HG03097 (cell line): ENCODE data around the gene NEK4.
"Not testable (repeated sequence)": the region's sequence is repeated elsewhere in the genome, so short reads cannot be mapped to it uniquely, and the experiment has no call there.

ENCODE experiments used
- ATAC-seq: cut with Tn5 transposase; IDR thresholded peaks from one replicate; pipeline ENCODE4 v1.9.1; 2021; ENCODE audit not compliant: unreplicated experiment, low FRiP score

Gene NEK4

DNA sequence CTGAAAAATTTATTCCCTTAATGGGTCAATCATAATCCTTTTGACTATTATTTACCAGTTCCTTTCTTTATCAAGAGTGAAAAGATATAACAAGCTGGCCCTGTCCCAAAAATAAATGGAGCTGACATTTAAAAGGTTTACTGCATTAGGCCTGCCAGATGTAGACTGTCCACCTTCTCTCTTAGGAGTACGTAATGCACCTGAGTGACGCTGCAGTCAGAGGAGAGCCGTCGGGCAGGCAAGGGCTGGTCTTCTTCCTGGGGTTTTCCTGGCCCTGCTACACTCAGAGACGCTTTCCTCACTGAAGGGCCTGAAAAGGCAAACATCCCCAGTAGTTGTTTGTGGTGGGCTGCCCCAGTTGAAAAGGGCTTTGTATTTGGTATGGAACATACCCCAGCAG lies 27.6 kb downstream of the NEK4 start:
- no peak for ATAC-seq

DNA sequence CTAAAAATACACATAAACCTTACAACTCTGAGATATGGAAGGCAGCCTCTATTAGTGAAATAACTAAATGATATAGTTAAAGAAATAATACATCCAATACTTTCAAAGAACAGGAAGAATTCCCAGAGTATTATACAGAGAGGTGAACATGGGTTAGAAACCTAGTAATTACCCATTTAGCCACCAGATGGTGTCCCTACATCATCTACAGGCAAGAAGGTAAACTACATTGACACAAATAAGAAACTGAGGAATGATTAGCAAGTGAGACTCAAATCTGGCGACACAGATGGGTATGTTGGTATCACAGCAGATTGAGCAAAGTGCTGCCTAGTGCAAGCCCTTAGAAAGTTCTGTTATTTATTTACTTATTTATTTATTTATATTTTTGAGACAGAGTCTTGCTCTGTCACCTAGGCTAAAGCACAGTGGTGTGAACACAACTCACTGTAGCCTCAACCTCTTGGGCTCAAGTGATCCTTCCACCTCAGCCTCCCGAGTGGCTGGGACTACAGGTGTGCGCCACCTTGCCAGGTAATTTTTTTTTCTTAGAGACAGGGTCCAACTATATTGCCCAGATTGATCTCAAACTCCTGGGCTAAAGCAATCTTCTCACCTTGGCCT lies 28.2 kb downstream of the NEK4 start:
- no peak for ATAC-seq

DNA sequence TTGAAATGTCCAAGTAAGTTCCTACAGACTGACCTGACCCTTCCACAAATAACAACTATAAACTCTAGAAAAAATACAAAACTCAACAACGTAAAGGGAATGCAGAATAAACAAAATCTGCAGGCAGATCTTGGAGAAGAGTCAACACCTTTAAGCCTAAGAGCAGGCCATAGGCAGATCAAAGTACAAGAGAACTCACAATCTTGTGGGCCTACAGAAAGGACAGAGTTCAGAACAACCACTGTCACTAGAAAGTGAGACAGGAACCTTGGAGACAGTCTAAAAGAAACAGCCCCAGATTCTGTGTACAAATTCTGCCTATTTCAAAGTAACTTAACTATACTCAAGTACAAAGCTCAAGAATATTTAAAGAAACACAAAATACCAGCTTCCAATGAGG lies 31.0 kb downstream of the NEK4 start:
- ATAC-seq, result no peak

DNA sequence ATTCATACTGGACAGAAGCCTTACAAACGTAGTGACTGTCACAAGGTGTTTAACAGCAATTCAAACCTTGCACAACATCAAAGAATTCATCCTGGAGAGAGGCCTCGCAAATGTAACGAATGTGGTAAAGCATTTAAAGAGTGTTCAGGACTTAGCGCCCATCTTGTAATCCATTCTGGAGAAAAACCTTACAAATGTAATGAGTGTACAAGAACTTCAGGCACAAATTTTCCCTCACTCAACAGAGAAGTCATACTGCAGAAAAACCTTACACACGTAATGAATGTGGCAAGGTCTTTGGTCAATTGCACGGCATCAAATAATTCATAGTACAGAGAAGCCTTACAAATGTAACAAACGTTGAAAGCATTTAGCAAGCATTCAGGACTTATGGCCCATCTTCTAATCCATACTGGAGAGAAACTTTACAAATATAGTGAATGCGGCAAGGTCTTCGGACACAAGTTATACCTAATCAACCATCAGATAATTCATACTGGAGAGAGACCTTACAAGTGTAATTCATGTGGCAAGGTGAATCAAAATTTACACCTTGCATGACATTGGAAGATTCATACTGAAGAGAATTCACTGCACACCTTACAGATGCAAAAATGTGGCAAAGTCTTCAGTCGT lies 37.4 kb downstream of the NEK4 start:
- ATAC-seq, result no peak

DNA sequence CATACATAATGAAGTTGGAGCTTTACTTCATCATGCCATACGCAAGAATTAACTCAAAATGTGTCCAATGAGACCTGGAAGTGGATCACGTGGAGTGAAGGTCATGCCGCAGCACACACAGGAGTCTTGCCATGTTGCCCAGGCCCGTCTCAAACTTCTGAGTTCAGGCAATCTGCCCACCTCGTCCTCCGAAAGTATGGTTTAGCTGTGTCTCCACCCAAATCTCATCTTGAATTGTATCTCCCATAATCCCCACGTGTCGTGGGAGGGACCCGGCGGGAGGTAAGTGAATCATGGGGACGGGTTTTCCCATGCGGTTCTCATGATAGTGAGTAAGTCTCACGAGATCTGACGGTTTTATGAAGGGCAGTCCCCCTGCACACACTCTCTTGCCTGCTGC lies 39.1 kb downstream of the NEK4 start:
- no peak for ATAC-seq

DNA sequence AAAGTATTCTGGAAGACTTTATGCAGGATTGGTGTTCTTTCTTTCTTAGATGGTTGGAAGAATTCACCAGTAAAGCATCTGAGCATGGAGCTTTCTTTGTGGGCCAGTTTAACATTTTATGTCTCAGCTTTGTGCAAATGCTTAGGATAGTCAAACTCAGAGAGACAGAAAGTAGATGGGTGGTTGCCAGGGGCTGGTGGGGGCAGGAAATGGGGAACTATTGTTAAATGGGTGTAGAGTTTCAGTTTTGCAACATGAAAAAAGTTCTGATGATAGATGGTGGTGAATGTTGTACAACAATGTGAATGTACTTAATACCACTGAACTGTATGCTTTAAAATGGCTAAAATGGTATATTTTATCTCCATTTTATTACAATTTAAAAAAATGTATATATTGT lies 40.1 kb downstream of the NEK4 start:
- ATAC-seq, result no peak

DNA sequence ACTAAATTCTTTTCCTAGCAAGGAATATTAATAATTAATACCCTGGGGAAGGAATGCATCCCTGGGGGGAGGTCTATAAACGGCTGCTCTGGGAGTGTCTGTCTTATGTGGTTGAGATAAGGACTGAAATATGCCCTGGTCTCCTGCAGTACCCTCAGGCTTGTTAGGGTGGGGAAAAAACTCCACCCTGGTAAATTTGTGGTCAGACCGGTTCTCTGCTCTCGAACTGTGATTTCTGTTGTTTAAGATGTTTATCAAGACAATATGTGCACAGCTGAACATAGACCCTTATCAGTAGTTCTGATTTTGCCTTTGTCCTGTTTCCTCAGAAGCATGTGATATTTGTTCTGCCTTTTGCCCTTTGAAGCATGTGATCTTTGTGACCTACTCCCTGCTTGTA lies 42.0 kb downstream of the NEK4 start:
- not testable (repeated sequence) for ATAC-seq

DNA sequence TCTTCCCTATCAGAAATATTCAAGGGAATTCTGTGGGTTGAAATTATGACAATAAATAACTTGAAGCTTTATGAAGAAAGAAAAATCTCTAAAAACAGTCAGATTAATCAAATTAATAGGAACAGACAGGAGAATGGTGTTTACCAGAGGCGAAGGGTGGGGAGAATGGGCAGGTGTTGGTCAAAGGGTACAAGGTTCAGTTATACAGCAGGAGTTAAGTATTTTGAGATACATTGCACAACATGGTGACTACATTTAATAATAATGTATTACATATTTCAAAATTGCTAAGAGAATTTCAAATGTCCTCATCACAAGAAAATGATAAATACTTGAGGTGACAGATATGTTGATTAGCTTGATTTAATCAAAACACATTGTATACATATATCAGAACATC lies 46.2 kb downstream of the NEK4 start:
- ATAC-seq, result no peak

DNA sequence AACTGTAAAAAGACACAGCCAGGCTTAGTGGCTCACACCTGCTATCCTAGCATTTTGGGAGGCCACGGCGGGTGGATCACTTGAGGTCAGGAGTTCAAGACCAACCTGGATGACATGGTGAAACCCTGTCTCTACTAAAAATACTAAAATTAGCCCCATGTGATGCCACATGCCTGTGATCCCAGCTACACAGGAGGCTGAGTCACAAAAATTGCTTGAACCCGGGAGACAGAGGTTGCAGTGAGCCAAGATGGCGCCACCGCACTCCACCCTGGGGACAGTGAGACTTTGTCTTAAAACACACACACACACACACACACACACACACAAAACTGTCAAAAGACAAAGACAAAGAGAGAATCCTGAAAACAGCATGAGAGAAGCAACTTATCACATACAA lies 46.8 kb downstream of the NEK4 start:
- no peak for ATAC-seq

DNA sequence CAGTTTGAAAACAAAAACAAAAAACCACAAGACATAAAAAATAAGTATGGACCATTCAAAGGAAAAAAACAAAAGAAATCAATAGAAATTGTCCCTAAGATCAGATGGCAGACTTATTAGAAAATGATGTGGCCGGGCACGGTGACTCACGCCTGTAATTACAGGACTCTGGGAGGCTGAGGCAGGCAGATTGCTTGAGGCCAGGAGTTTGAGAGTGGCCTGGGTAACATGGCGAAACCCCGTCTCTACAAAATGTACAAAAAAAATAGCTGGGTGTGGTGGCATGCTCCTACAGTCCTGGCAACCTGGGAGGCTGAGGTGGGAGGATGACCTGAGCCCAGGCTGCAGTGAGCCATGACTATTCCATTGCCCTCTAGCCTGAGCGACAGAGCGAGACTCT lies 48.2 kb downstream of the NEK4 start:
- no peak for ATAC-seq

DNA sequence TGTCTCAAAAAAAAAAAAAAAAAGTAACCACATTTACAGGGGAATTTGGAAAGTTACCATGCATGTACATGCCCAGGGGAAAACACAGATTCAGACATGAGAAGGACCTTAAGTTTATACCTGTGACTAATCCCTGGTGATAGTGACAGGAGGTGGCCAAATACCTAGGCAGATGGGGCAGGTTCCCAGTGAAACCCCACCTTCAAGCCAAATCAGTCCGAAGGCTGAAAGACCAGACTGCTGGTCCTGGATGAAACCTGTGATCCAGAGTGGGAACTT lies 49.1 kb downstream of the NEK4 start:
- ATAC-seq, result no peak

DNA sequence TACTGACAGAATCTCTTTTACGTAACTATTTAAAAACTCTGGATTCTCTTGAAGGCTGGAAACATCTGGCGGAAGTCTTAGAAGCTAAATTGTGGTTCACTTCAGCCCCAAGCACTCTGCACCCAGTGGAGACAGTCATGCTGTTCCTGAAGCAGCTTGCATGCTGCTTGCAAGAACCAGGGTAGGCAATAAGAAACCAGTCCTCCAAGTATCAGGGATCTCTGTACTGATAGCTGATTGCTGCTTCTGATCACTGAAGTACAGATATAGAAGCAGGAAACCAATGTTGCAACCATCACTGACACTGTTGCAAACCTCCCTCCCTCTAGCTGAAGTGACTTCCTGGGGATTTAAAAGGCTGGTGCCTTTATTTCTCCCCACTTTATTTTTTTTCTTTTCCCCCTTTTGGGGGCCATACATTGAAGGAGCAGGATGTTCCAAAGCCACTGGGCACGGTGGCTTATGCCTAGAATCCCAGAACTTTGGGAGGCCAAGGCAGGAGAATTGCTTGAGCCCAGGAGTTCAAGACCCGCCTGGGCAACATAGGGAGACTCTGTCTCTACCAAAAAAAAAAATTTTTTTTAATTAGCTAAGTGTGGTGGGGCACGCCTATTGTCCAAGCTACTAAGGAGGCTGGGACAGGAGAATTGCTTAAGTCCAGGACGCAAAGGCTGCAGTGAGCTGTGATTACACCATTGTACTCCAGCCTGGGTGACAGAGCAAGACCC lies 49.6 kb downstream of the NEK4 start:
- no peak for ATAC-seq

DNA sequence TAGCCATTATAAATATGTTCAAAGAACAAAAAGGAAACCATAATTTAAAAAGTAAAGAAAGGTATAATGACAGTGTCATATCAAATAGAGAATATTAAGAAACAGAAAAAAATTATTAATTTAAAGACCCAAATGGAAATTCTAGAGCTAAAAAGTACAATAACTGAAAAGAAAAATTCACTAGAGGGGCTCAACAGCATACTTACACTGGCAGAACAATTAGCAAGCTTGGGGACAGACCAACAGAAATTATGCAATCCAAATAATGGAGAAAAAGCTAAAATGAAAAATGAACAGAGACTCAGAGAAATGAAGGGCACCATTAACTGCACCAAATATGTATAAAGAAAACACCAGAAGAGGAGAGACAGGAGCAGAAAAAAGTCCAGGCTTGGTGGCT lies 51.1 kb downstream of the NEK4 start:
- no peak for ATAC-seq

DNA sequence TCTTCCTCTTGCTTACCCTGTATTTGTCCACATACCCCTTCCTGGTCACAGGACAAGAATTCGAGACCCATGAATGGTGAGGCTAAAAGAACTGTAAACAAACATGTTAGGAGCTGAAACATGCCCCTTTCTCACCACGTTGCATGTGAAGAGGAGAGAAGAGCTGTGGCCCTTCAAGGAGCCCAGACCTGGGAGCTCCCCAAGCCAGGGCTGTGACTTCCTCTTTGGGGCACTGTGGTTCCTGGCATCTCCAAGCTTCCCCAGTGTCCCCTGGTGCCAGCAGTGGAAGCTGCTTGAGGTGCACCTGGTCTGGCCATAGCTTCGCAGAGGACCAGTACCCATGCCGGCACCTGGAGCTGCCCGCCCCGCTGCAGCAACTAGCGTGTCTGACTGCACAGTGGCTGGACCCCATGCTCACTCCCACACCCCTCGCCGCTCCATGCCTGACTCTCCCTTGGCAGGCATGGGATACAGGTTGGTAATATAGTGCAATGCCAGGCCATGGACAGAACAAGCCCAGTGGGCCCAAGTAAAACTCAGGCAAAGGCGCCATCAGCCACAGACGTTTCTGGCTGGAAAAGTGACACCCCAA lies 54.9 kb downstream of the NEK4 start:
- ATAC-seq, result no peak

DNA sequence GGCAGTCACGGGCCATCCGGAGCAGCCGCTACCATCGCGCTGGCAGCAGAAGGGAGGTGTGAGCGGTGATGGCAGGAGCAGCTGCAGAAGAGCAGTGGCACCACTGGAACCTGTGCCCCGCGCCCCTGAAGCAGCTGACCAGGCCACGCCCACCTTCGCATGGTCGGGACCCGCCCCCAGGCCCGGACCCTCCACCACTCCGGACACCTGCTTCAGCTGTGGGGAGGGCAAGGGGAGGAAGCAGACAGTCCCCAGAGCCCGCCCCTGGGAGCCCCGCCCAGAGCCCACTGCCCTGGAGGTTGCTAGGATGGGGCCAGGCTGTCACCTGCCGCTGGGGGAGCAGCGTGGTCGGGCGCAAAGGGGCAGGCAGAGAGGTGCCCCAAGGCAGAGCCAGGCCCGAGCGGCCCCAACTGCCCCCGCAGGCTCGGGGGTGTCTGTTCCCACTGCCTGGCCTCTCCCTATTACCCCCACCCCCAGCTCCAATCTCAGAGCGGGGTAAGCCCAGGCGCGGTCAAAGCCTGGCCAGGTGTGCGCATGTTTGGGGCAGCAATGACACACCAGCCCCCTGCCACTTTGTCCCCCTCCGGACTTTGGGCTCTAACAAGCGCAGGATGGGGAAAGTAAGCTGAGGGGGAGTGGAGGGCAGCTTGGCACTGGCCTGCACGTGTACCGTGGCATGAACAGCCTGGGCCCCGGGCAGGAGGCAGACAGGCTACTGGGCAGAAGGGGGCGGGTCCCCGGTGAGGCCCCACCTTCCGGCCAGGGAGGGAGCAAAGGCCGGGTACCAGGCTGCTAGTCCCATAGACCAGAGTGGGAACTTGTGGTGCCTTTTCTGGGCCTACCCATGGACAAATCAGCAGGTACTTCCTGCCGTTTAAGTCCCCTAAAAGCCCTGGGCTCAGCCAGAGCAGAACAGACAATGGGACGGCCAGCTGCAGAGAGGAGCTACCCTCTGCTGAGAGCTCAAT lies 56.1 kb downstream of the NEK4 start:
- ATAC-seq, result no peak

DNA sequence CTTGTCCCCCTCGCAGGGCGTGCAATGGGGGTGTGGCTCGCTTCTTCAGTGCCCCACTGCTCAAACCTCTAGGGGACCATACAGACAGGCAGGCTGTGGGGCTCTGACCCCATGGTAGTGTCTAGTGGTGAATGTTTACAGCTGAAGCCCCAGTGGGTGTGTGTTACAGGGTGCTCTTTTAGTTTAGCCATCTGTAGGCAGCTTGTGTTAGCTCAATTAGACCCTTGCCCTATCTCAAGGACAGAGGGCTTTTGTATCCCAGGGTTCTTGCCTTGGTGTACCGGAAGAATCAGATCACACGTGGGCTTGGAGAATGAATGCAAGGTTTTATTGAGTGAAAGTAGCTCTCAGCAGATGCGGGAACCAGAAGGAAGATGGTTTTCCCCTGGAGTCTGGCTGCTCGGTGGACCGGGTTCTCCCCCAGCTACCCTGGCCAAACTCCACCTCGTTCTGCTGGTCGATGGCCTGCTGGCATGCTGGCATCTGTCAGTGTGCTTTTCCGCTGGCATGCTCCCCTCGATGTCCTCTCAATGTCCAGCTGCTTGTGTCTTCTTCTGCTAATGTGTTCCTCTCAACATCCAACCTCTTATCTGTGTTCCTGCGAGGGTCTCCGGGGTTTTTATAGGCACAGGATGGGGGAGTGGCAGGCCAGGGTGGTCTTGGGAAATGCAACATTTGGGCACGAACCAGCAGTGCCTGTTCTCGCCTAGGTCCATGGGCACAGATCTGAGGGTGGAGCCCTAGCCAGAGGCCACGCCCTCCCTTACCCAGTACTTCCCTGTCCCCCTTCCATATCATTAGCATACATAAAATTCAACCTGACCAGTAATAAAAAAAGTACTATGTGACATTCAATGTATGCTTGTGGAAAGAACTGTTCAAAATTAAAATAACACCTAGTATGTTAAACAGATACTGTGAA lies 58.2 kb downstream of the NEK4 start:
- no peak for ATAC-seq

DNA sequence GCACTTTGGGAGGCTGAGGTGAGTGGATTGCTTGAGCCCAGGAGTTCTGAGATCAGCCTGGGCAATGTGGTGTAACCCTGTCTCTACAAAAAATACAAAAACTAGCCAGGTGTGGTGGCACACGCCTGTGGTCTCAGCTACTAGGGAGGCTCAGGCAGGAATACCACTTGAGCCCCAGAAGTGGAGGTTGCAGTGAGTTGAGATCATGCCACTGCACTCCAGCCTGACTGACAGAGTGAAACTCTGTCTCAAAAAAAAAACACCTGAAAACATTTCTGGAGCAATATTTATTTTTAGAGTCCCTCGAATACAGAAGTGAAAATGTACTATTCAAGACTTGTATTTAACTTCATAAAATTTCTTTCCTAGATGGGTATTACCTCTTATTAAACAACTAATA lies 60.2 kb downstream of the NEK4 start:
- ATAC-seq, result no peak

DNA sequence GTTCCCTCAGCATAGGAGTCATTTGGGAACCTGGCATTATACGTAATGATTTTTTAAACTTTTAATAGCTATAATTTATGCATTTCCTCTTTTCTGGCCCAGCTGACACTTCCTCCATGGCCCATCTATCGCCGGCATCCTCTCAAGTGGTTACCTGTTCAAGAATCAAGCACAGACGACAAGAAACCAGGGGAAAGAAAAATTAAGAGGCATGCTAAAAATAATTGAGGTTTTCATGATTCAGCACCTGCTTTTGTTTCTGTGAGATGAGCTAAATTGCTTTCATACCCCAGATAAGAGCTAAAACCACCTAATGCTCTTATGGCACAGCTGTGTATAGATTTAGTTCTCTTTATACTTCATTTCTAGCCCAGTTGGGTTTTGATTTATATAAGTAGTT lies 63.2 kb downstream of the NEK4 start:
- no peak for ATAC-seq

DNA sequence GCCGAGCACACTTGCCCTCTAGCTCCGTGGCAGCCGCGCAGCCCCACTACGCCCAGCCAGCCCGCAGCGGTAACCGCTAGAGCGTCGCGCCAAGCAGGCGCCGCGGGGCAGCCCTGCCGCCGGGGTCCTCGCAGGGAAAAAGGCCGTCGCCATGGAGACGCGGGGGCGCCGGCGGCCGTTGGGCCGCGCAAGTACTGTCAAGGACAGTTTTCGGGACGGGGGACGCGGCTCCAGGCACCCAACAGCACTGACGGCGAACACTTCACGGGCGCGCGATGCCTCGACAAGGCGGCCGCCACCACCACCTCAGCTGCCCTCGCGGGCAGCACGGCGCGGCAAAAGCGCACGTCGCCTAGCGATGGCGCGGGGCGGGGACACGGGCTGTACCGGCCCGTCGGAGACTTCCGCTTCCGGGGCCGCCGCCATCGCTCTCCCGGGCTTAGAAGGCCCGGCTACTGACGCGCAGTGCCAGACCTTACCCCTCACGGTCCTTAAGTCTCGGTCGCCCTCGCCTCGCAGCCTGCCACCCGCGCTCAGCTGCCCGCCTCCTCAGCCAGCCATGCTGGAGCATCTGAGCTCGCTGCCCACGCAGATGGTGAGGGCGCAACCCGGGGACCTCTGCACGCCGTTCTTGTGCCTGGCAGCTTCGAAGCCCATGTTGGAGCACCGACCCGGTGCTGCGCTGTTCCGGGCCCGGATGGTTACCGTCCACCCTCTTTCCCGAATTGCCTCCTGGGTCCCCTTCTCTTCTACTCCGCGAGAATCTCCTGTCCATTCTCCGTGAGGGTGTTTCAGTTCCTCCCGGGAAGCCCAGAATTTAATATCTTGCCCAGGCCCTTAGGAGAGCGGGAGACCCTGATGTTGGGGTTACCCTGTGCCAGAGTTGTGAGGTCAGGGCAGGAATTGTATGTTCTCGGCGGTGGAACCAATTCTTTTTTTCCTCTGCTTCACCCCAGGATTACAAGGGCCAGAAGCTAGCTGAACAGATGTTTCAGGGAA lies 64.8 kb downstream of the NEK4 start, which contains the start of the genes GLT8D1 and SPCS1:
TSS of gene GLT8D1 (minus strand) at position 104 of the 999 bp plus-strand sequence. CDS start 5,331 bp downstream, outside the sequence.
TSS of gene SPCS1 (plus strand) at position 419 of the 999 bp plus-strand sequence. CDS start at position 560, 141 bp downstream.
- ATAC-seq, result peak; percentile 67
